ENCODE measurements around the gene ATP2C2. TPM values are rescaled to one million over a fixed set of nuclear protein-coding genes. Genes with fewer than 3 reads are reported as not detected.

ATP2C2 gene
- total and polyA plus RNA-seq, 2 experiments from 2014 or later = 2.1 TPM

DNA sequence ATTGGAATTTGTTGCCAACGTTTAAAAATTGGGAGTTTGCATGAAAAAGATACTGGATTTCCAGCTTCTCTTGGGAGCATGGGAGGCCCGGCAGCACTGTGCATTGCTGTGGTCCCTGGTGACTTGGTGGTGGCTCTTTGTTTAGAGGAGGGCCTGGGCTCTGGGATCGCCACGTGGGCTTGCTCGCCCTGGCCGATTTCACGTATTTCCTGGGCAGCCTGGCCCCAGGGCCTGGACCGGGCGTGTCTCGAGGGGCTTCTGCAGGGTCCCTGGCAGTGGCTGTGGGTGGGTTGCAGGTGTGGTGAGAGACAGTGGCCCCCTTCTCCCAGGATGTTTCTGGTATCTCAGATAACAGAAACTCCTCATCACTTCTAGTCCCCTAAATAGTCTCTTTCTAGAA lies 67.9 kb downstream of the ATP2C2 start:
- no peak for TF ChIP-seq CREB1 (CRISPR knock-in tag; IDR thresholded peaks at IDR 0.05; ENCODE audit: low read depth)
- TF ChIP-seq JUNB (IDR thresholded peaks at IDR 0.05; ENCODE audit: unreplicated experiment) = no peak
- TF ChIP-seq, protein P1, sequence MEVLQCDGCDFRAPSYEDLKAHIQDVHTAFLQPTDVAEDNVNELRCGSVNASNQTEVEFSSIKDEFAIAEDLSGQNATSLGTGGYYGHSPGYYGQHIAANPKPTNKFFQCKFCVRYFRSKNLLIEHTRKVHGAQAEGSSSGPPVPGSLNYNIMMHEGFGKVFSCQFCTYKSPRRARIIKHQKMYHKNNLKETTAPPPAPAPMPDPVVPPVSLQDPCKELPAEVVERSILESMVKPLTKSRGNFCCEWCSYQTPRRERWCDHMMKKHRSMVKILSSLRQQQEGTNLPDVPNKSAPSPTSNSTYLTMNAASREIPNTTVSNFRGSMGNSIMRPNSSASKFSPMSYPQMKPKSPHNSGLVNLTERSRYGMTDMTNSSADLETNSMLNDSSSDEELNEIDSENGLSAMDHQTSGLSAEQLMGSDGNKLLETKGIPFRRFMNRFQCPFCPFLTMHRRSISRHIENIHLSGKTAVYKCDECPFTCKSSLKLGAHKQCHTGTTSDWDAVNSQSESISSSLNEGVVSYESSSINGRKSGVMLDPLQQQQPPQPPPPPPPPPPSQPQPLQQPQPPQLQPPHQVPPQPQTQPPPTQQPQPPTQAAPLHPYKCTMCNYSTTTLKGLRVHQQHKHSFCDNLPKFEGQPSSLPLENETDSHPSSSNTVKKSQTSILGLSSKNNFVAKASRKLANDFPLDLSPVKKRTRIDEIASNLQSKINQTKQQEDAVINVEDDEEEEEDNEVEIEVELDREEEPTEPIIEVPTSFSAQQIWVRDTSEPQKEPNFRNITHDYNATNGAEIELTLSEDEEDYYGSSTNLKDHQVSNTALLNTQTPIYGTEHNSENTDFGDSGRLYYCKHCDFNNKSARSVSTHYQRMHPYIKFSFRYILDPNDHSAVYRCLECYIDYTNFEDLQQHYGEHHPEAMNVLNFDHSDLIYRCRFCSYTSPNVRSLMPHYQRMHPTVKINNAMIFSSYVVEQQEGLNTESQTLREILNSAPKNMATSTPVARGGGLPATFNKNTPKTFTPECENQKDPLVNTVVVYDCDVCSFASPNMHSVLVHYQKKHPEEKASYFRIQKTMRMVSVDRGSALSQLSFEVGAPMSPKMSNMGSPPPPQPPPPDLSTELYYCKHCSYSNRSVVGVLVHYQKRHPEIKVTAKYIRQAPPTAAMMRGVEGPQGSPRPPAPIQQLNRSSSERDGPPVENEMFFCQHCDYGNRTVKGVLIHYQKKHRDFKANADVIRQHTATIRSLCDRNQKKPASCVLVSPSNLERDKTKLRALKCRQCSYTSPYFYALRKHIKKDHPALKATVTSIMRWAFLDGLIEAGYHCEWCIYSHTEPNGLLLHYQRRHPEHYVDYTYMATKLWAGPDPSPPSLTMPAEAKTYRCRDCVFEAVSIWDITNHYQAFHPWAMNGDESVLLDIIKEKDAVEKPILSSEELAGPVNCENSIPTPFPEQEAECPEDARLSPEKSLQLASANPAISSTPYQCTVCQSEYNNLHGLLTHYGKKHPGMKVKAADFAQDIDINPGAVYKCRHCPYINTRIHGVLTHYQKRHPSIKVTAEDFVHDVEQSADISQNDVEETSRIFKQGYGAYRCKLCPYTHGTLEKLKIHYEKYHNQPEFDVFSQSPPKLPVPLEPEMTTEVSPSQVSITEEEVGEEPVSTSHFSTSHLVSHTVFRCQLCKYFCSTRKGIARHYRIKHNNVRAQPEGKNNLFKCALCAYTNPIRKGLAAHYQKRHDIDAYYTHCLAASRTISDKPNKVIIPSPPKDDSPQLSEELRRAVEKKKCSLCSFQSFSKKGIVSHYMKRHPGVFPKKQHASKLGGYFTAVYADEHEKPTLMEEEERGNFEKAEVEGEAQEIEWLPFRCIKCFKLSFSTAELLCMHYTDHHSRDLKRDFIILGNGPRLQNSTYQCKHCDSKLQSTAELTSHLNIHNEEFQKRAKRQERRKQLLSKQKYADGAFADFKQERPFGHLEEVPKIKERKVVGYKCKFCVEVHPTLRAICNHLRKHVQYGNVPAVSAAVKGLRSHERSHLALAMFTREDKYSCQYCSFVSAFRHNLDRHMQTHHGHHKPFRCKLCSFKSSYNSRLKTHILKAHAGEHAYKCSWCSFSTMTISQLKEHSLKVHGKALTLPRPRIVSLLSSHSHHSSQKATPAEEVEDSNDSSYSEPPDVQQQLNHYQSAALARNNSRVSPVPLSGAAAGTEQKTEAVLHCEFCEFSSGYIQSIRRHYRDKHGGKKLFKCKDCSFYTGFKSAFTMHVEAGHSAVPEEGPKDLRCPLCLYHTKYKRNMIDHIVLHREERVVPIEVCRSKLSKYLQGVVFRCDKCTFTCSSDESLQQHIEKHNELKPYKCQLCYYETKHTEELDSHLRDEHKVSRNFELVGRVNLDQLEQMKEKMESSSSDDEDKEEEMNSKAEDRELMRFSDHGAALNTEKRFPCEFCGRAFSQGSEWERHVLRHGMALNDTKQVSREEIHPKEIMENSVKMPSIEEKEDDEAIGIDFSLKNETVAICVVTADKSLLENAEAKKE (CRISPR knock-in tag; IDR thresholded peaks at IDR 0.05) = no peak
- TF ChIP-seq POLR2AphosphoS5 (IDR thresholded peaks at IDR 0.05; ENCODE audit: low read depth) = no peak
- TF ChIP-seq STAT1 (IDR thresholded peaks at IDR 0.05; ENCODE audit: unreplicated experiment) = no peak
- TF ChIP-seq, protein P2, sequence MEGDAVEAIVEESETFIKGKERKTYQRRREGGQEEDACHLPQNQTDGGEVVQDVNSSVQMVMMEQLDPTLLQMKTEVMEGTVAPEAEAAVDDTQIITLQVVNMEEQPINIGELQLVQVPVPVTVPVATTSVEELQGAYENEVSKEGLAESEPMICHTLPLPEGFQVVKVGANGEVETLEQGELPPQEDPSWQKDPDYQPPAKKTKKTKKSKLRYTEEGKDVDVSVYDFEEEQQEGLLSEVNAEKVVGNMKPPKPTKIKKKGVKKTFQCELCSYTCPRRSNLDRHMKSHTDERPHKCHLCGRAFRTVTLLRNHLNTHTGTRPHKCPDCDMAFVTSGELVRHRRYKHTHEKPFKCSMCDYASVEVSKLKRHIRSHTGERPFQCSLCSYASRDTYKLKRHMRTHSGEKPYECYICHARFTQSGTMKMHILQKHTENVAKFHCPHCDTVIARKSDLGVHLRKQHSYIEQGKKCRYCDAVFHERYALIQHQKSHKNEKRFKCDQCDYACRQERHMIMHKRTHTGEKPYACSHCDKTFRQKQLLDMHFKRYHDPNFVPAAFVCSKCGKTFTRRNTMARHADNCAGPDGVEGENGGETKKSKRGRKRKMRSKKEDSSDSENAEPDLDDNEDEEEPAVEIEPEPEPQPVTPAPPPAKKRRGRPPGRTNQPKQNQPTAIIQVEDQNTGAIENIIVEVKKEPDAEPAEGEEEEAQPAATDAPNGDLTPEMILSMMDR (conservative IDR thresholded peaks at IDR 0.05; ENCODE audit: low read depth in 2 of 2) = no peak
- TF ChIP-seq, protein P3, sequence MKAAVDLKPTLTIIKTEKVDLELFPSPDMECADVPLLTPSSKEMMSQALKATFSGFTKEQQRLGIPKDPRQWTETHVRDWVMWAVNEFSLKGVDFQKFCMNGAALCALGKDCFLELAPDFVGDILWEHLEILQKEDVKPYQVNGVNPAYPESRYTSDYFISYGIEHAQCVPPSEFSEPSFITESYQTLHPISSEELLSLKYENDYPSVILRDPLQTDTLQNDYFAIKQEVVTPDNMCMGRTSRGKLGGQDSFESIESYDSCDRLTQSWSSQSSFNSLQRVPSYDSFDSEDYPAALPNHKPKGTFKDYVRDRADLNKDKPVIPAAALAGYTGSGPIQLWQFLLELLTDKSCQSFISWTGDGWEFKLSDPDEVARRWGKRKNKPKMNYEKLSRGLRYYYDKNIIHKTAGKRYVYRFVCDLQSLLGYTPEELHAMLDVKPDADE (IDR thresholded peaks at IDR 0.05) = no peak
- TF ChIP-seq EZH2 (IDR thresholded peaks at IDR 0.05; ENCODE audit: low read depth, unreplicated experiment) = no peak
- no peak for TF ChIP-seq ZNF114 (CRISPR knock-in tag; IDR thresholded peaks at IDR 0.05)
- no peak for TF ChIP-seq NANOG (IDR thresholded peaks at IDR 0.05; ENCODE audit: borderline replicate concordance)
- no peak for TF ChIP-seq EZH2phosphoT487 (IDR thresholded peaks at IDR 0.05; ENCODE audit: unreplicated experiment)
- TF ChIP-seq ZNF331 (CRISPR knock-in tag; IDR thresholded peaks at IDR 0.05; ENCODE audit: low read depth) = no peak

More for the DNA sequence above, 67.9 kb downstream of the ATP2C2 start:
- Mint-ChIP-seq H3K4me1 (no peaks in the 10 kb centered on the region), H3K4me3 (no peak overlapping the region), H3K27me3 (ENCODE audit: insufficient read depth, low read depth, poor library complexity) (peaks cover 6% of the 10 kb centered on the region), H3K9me3 (no peaks in the 10 kb centered on the region; the same call in 2 of the 3 replicates), H3K27ac (no peak overlapping the region), H3K36me3 (ENCODE audit: low read depth) (no peaks in the 10 kb centered on the region)
- Histone ChIP-seq H4K20me1 (replicated peaks; ENCODE audit: insufficient read depth) (no peaks in the 10 kb centered on the region), H3K27me3 (ENCODE audit: insufficient read depth) (no peaks in the 10 kb centered on the region), H3K4me2 (no peak overlapping the region), H3K36me3 (ENCODE audit: insufficient read depth) (no peaks in the 10 kb centered on the region), H2AFZ (no peak overlapping the region), H3K9me2 (ENCODE audit: insufficient read depth) (no peaks in the 10 kb centered on the region), H3K4me1 (ENCODE audit: insufficient read depth) (no peaks in the 10 kb centered on the region), H3K27ac (ENCODE audit: low read depth) (no peak overlapping the region), H3F3A (replicated peaks; ENCODE audit: low read depth) (no peaks in the 10 kb centered on the region), H3K79me2 (replicated peaks; ENCODE audit: insufficient read depth) (no peaks in the 10 kb centered on the region), H3K4me3 (no peak overlapping the region)
- ATAC-seq (no peak), DNase-seq (ENCODE audit: low spot score) (no peak)
